DOHH2 (cell line): ENCODE results near the gene ATP5MC2.
"Not testable (repeated sequence)": the region's sequence is repeated elsewhere in the genome, so short reads cannot be mapped to it uniquely, and the experiment has no call there.

ENCODE experiments used
- H3F3A ChIP-seq: fragments of 200-600 bp; sonication (generic), shearing (Covaris generic); 2 replicates; pipeline ENCODE4 v1.6.0; 2016; ENCODE audit warnings: antibody characterized with exemption, mild to moderate bottlenecking; ENCODE audit not compliant: control insufficient read depth, insufficient read depth
- H3K27ac ChIP-seq: fragments of 200-600 bp; sonication (generic); 2 replicates; pipeline ENCODE4 v1.5.1; 2014; ENCODE audit warnings: low read depth, mild to moderate bottlenecking, low read length, moderate library complexity
- H3K27me3 ChIP-seq: fragments of 200-600 bp; sonication (generic); 2 replicates; pipeline ENCODE4 v1.6.1; 2014; ENCODE audit warnings: mild to moderate bottlenecking, low read length, mixed read lengths; ENCODE audit not compliant: control insufficient read depth
- H3K36me3 ChIP-seq: fragments of 200-600 bp; sonication (generic); 2 replicates; pipeline ENCODE4 v1.6.1; 2014; ENCODE audit warnings: mild to moderate bottlenecking, low read length, moderate library complexity, mixed read lengths; ENCODE audit not compliant: control insufficient read depth
- H3K4me1 ChIP-seq: fragments of 200-600 bp; sonication (generic); 2 replicates; pipeline ENCODE4 v1.6.1; 2014; ENCODE audit warnings: mild to moderate bottlenecking, low read length, mixed read lengths; ENCODE audit not compliant: control insufficient read depth
- H3K4me2 ChIP-seq: fragments of 200-600 bp; sonication (generic); 2 replicates; pipeline ENCODE4 v1.6.0; 2014; ENCODE audit warnings: mild to moderate bottlenecking, low read length, moderate library complexity
- H3K4me3 ChIP-seq: fragments of 200-600 bp; sonication (generic); 2 replicates; pipeline ENCODE4 v1.5.1; 2014; ENCODE audit warnings: mild to moderate bottlenecking, low read length, mixed read lengths
- H3K79me2 ChIP-seq: fragments of 200-600 bp; sonication (generic); 2 replicates; pipeline ENCODE4 v1.6.1; 2014; ENCODE audit warnings: mild to moderate bottlenecking, low read length, mixed read lengths; ENCODE audit not compliant: control insufficient read depth
- H3K9me2 ChIP-seq: fragments of 200-600 bp; sonication (generic); replicated peaks from 2 replicates; pipeline ENCODE4 v1.6.1; 2014; ENCODE audit warnings: mild to moderate bottlenecking, low read length, mixed read lengths; ENCODE audit not compliant: control insufficient read depth
- H3K9me3 ChIP-seq: fragments of 200-600 bp; sonication (generic); 2 replicates; pipeline ENCODE4 v1.6.1; 2014; ENCODE audit warnings: antibody characterized with exemption, low read length, mixed read lengths; ENCODE audit not compliant: control insufficient read depth, insufficient read depth
- H4K20me1 ChIP-seq: fragments of 200-600 bp; sonication (generic); 2 replicates; pipeline ENCODE4 v1.6.0; 2014; ENCODE audit warnings: low read depth, mild to moderate bottlenecking, antibody characterized with exemption, low read length, moderate library complexity; ENCODE audit not compliant: control insufficient read depth, insufficient read depth
- EZH2phosphoT487 ChIP-seq: fragments of 200-600 bp; sonication (generic); IDR thresholded peaks from 2 replicates; pipeline ENCODE4 v1.6.1; 2017; ENCODE audit warnings: borderline replicate concordance, mild to moderate bottlenecking, antibody characterized with exemption, low read length, moderate library complexity, mixed read lengths
- TF ChIP-seq, protein P1 (sequence below): fragments of 200-600 bp; sonication (generic); IDR thresholded peaks from one replicate; pipeline ENCODE4 v1.5.1; 2014; ENCODE audit warnings: antibody characterized with exemption, mild to moderate bottlenecking, low read depth, low read length; ENCODE audit not compliant: poor library complexity, severe bottlenecking

Gene ATP5MC2

DNA sequence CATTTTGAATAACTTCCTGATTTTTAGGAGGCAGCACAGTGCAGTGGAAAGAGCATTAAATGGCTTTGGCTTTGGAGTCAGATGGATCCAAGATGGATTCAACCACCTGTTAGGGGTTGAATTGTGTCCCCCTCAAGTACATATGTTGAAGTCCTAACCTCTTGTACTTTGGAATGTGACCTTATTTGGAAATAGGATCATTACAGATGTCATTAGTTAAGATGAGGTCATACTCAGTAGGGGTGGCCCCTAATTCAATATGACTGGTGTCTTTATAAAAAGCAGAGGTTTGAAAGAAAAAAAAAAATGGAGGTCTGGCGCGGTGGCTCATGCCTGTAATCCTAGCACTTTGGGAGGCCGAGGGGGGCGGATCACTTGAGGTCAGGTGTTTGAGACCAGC, 18.8 kb downstream of the ATP5MC2 start:
- no peak overlapping the region for H3K27ac ChIP-seq
- no peaks in the 10 kb centered on the region for H3K27me3 ChIP-seq
- TF ChIP-seq EZH2phosphoT487 = no peak
- TF ChIP-seq, protein P1, sequence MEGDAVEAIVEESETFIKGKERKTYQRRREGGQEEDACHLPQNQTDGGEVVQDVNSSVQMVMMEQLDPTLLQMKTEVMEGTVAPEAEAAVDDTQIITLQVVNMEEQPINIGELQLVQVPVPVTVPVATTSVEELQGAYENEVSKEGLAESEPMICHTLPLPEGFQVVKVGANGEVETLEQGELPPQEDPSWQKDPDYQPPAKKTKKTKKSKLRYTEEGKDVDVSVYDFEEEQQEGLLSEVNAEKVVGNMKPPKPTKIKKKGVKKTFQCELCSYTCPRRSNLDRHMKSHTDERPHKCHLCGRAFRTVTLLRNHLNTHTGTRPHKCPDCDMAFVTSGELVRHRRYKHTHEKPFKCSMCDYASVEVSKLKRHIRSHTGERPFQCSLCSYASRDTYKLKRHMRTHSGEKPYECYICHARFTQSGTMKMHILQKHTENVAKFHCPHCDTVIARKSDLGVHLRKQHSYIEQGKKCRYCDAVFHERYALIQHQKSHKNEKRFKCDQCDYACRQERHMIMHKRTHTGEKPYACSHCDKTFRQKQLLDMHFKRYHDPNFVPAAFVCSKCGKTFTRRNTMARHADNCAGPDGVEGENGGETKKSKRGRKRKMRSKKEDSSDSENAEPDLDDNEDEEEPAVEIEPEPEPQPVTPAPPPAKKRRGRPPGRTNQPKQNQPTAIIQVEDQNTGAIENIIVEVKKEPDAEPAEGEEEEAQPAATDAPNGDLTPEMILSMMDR = no peak
- no peak overlapping the region for H3K4me3 ChIP-seq
- no peaks in the 10 kb centered on the region; the same call in 1 of the 2 replicates for H3F3A ChIP-seq
- no peak overlapping the region for H3K4me2 ChIP-seq
- H3K79me2 ChIP-seq = no peaks in the 10 kb centered on the region
- no peaks in the 10 kb centered on the region for H4K20me1 ChIP-seq
- H3K9me3 ChIP-seq = no peaks in the 10 kb centered on the region
- H3K36me3 ChIP-seq = no peaks in the 10 kb centered on the region
- H3K9me2 ChIP-seq = no peaks in the 10 kb centered on the region
- no peaks in the 10 kb centered on the region for H3K4me1 ChIP-seq

DNA sequence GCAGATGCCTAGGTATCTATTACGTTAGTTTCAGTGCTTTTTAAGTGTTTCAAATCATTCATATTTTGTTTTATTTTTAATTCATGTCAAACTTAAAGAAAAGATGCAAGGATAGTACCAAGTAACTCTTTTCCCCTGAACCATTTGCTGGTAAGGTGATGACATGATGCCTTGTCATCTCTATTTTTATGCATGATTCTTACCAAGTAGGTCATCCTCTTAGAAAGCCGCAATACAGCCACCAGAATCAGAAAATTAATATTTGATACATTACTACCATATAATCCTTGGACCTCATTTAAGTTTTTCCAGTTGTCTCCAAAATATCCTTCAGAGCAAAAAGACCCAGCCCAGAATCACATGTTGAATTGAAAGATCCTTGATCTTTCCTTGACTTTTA, 22.3 kb downstream of the ATP5MC2 start:
- H3K27me3 ChIP-seq = no peaks in the 10 kb centered on the region
- H3K36me3 ChIP-seq = no peaks in the 10 kb centered on the region
- H3K4me1 ChIP-seq = no peaks in the 10 kb centered on the region
- no peak overlapping the region for H3K4me2 ChIP-seq
- no peaks in the 10 kb centered on the region for H4K20me1 ChIP-seq
- H3K9me3 ChIP-seq = no peaks in the 10 kb centered on the region
- no peaks in the 10 kb centered on the region for H3K9me2 ChIP-seq
- H3F3A ChIP-seq = no peaks in the 10 kb centered on the region
- H3K79me2 ChIP-seq = no peaks in the 10 kb centered on the region
- H3K4me3 ChIP-seq = no peak overlapping the region
- TF ChIP-seq, protein P1 = no peak
- no peak for TF ChIP-seq EZH2phosphoT487
- no peak overlapping the region for H3K27ac ChIP-seq

DNA sequence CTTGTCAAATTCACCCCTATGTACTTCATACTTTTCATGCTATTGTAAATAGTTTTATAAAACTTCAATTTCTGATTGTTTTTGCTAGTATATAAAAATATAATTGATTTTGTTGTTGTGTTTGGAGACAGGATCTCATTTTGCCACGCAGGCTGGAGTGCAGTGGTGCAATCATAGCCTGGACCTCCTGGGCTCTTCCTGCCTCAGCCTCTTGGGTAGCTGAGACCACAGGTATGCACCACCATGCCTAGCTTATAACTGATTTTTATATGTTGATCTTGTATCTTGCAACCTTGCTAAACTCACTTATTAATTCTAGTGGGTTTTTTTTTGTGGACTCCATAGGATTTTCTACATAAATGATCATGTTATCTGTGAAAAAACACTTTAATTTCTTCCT, 23.5 kb downstream of the ATP5MC2 start:
- Histone ChIP-seq H3K79me2 (no peaks in the 10 kb centered on the region), H3K36me3 (no peaks in the 10 kb centered on the region), H3K27me3 (no peaks in the 10 kb centered on the region), H3F3A (no peaks in the 10 kb centered on the region), H3K9me2 (no peaks in the 10 kb centered on the region), H3K4me2 (no peak overlapping the region), H4K20me1 (no peaks in the 10 kb centered on the region), H3K27ac (no peak overlapping the region), H3K4me3 (no peak overlapping the region), H3K9me3 (no peaks in the 10 kb centered on the region), H3K4me1 (no peaks in the 10 kb centered on the region)
- TF ChIP-seq, protein P1 = no peak
- no peak for TF ChIP-seq EZH2phosphoT487

DNA sequence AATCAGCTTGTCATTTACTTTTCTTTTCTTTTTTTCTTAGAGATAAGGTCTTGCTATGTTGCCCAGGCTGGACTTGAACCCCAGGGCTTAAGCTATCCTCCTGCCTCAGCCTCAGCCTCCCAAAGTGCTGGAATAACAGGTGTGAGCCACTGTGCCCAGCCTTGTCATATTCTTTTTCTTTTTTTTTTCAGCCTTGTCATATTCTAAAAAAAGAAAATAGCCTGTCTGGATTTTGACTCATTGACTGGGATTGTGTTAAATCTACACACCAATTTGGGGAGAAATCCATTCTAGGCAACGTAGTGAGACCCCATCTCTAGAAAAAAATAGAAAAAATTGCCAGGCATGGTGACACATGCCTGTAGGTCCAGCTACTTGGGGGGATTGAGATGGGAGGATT, 24.1 kb downstream of the ATP5MC2 start:
- Histone ChIP-seq H3F3A (no peaks in the 10 kb centered on the region), H4K20me1 (no peaks in the 10 kb centered on the region), H3K4me3 (no peak overlapping the region), H3K9me2 (no peaks in the 10 kb centered on the region), H3K4me1 (no peaks in the 10 kb centered on the region), H3K27ac (no peak overlapping the region), H3K36me3 (no peaks in the 10 kb centered on the region), H3K9me3 (no peaks in the 10 kb centered on the region), H3K27me3 (no peaks in the 10 kb centered on the region), H3K4me2 (no peak overlapping the region), H3K79me2 (no peaks in the 10 kb centered on the region)
- no peak for TF ChIP-seq EZH2phosphoT487
- TF ChIP-seq, protein P1 = no peak

DNA sequence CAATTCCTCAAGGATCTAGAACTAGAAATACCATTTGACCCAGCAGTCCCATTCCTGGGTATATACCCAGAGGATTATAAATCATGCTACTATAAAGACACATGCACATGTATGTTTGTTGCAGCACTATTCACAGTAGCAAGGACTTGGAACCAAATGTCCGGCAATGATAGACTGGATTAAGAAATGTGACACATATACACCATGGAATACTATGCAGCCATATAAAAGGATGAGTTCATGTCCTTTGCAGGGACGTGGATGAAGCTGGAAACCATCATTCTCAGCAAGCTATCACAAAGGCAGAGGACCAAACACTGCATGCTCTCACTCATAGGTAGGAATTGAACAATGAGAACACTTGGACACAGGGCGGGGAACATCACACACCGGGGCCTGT, 29.6 kb downstream of the ATP5MC2 start:
- H3K79me2 ChIP-seq, H3K9me3 ChIP-seq, H3K9me2 ChIP-seq, H3F3A ChIP-seq, H3K4me1 ChIP-seq, H3K4me2 ChIP-seq, H3K4me3 ChIP-seq, H3K36me3 ChIP-seq, H3K27me3 ChIP-seq, H3K27ac ChIP-seq, H4K20me1 ChIP-seq: not testable (repeated sequence)
